Peyer's patch (tissue), 4 donors: ENCODE data around the gene CCR5AS.

Experiments
- CTCF ChIP-seq, 6 experiments: fragments of 450-650 bp in 4 of 6; fragments of 200-600 bp in 2 of 6; sonication (generic) in 1 of 6; IDR thresholded peaks; one replicate each; pipeline ENCODE4 v1.5.1; 2017 to 2019; ENCODE audit warnings: antibody characterized with exemption in 6 of 6, mild to moderate bottlenecking in 3 of 6, moderate library complexity in 1 of 6
- POLR2A ChIP-seq, 2 donors: fragments of 450-650 bp; IDR thresholded peaks; one replicate each; pipeline ENCODE4 v1.5.1; 2017; ENCODE audit warnings: antibody characterized with exemption in 2 of 2, mild to moderate bottlenecking in 2 of 2, moderate library complexity in 2 of 2

- peak in 2 of 6 experiments; percentile 13 to 20 for TF ChIP-seq CTCF (IDR thresholded peaks at IDR 0.05)
- no peak for TF ChIP-seq POLR2A (IDR thresholded peaks at IDR 0.05)
Measured at GRCh38 chr3:46395210-46395661, 11.6 kb downstream of the CCR5AS start.
